Measurements from ENCODE around the gene FBF1.
"Not testable (repeated sequence)": the region's sequence is repeated elsewhere in the genome, so short reads cannot be mapped to it uniquely, and the experiment has no call there.

DNA sequence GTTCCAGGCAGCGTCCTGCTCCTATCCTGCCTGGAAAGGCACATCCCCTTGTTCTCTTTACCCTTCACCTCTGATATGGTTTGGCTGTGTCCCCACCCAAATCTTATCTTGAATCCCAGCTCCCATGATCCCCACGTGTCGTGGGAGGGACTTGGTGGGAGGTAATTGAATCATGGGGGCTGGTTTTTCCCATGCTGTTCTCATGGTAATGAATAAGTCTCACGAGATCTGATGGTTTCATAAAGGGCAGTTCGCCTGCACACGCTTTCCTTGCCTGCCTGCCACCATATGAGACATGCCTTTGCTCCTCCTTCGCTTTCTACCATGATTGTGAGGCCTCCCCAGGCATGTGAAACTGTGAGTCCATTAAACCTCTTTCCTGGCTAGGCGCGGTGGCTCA, 55.0 kb downstream of the FBF1 start:
- TF ChIP-seq, protein P1, sequence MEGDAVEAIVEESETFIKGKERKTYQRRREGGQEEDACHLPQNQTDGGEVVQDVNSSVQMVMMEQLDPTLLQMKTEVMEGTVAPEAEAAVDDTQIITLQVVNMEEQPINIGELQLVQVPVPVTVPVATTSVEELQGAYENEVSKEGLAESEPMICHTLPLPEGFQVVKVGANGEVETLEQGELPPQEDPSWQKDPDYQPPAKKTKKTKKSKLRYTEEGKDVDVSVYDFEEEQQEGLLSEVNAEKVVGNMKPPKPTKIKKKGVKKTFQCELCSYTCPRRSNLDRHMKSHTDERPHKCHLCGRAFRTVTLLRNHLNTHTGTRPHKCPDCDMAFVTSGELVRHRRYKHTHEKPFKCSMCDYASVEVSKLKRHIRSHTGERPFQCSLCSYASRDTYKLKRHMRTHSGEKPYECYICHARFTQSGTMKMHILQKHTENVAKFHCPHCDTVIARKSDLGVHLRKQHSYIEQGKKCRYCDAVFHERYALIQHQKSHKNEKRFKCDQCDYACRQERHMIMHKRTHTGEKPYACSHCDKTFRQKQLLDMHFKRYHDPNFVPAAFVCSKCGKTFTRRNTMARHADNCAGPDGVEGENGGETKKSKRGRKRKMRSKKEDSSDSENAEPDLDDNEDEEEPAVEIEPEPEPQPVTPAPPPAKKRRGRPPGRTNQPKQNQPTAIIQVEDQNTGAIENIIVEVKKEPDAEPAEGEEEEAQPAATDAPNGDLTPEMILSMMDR (IDR thresholded peaks at IDR 0.05 in 8 of 11, conservative IDR thresholded peaks at IDR 0.05 in 3 of 11) = not testable (repeated sequence)
- TF ChIP-seq POLR2AphosphoS5 (IDR thresholded peaks at IDR 0.05) = not testable (repeated sequence)
